Islet precursor cell (in vitro differentiated cells): ENCODE results near the gene WFDC1.

ENCODE experiments used
- DNase-seq: peaks from one replicate; pipeline ENCODE4 v3.0.0-alpha.2; 2018

Gene WFDC1

DNA sequence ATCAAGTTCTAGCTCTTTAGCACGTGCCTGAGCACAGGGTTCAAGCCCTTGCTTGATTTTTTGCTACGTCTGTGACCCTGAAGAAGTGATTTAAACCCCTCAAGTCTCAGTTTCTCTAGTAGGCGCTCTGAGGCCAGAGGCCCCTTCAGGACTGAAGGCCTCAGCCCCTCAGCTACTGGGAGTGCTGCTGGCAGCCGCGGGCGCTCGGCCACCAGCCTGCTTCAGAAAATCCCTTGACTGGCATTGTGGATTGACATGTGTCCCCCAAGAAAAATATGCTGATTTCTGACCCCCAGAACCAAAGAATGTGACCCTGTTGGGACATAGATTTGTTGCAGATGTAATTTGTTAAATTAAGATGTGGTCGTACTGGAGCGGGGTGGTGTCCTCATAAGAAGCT lies 20.2 kb upstream of the WFDC1 start:
- no peak for DNase-seq

DNA sequence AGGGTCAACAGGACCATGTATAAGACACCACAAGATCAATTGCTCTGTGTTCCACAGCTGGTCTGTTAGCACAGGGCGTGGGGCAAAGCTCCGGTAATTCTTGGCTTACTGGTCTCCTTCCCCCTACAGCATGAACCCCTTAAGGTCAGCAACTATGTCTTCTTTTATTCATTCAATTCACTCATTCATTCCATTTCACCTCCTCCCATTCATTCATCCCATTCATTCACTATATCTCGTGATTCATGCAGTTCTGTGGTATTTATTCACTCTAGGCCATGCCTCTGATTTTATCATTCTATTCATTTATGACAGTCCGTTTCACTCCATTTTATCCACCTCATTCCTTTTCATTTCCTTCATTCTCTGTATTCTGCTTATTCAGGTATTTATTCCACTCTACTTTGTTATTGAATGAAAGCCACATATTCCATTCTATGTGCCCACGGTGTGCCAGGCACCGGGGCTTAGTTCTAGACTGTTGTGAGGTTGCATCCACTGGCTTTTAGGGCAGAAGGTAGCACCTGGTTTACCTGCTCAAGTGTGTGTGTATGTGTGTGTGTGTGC lies 19.0 kb upstream of the WFDC1 start:
- no peak for DNase-seq

DNA sequence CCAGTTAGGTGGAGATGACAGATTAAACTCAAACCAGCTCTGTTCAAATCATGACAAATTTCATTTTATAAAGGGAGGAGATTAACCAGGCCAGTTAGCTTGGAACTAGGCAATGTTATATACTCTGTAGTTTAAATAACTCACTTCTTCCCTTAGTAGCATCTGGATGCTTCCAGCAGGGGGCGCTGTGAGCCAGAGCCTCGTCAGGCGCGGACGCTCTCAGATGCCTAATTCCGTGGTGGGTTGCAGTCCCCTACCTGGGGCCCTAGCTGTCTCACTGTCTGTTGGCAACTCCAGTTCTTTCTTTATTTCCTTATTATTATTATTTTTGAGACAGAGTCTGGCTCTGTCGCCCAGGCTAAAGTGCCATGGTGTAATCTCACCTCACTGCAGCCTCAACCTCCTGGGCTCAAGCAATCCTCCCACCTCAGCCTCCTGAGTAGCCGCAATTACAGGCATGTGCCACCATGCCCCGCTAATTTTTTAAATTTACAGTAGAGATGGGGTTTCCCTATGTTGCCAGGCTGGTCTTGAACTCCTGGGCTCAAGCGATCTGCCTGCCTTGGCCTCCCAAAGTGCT lies 17.3 kb upstream of the WFDC1 start:
- peak; percentile 75 for DNase-seq

DNA sequence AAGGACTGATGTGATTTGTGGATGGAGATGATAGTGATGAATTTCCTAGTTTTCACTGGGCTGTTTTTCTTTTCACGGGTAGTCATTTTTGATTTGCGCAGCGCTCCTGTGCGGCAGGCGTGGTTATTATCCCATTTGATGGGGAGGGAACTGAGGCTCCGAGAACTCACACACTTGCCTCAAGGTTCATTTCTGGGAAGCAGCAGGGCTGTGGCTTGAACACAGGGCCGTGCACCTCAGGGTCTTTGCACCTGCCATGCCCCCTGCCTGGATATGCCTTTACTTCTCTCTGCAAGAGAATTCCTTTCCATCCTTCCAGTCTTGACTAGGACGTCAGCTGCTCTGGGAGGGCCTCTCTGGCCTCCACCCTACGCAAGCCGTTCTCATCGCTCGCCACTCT lies 16.3 kb upstream of the WFDC1 start:
- DNase-seq = no peak

DNA sequence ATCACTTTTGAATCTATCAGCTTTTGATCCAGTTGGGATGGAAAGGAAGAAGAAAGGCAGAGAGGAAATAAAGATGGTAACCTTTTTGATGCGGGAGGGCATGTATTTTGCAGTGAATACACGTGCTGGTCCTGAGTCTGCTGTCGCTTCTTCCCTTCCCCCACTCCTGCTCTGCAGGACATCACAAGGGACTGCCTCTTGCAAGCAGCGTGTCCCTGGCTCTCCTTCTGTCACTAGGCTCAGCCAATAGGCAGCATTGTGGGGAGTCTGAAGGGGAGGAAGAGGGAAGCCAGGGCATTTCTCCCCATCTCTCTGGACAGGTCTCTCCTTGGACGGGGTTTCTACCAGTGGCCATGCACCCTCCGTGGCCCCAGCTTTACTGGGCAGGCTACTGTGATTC lies 15.7 kb upstream of the WFDC1 start:
- peak; percentile 68 for DNase-seq

DNA sequence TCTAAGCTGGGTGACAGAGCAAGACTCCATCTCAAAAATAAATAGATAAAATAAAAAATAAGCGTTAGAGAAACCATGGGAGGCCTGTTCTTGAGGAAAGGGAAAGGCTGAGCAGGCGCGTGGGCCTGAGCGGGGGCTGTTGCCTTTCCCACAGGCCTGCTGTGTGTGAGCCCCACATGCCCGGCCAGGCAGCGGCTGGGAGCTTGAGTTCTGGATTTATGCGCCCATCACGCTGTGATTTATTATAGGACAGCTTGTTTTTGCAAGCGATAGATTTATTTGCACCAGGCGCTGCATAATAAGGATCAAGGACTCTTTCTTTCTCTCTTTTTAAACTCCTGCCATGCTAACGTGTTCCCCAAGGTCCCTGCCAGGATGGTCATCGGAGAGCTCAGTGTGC lies 14.8 kb upstream of the WFDC1 start:
- no peak for DNase-seq

DNA sequence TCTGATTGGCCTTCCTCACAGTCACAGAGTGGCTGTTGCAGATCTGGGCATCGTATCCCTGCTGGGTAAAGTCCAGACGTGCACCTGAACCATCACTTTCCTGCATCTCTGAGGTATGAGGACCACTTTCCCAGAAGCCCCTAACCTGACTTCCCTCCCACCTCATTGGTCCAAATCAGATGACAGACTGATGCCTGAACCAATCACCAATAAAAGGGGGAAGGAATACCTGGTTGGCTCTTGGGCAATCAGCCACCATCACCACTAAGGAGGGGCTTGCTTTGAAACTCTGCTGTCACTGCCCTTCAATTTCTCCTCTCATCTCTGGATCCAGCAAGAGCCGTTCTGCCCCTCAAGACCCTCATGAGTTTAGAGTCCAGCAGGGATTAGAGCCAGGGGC lies 13.6 kb upstream of the WFDC1 start:
- DNase-seq = no peak

DNA sequence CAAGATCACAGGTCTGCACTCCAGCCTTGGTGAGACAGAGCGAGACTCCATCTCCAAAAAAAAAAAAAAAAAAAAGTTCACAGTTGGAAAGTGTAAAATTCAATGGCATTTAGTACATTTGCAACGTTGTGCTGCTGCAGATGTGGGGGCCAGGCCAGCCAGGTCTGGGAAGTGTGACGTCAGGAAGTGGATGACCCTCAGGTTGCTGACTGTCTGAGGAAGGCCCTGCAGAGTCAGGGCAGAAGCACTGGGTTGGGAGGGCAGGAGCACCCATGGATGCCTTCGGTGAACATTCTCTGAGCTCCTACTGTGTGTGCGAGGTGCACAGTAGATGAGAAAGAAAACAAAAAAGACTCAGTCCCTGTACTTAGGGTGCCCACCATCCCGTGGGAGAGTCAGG lies 12.1 kb upstream of the WFDC1 start:
- DNase-seq = no peak

DNA sequence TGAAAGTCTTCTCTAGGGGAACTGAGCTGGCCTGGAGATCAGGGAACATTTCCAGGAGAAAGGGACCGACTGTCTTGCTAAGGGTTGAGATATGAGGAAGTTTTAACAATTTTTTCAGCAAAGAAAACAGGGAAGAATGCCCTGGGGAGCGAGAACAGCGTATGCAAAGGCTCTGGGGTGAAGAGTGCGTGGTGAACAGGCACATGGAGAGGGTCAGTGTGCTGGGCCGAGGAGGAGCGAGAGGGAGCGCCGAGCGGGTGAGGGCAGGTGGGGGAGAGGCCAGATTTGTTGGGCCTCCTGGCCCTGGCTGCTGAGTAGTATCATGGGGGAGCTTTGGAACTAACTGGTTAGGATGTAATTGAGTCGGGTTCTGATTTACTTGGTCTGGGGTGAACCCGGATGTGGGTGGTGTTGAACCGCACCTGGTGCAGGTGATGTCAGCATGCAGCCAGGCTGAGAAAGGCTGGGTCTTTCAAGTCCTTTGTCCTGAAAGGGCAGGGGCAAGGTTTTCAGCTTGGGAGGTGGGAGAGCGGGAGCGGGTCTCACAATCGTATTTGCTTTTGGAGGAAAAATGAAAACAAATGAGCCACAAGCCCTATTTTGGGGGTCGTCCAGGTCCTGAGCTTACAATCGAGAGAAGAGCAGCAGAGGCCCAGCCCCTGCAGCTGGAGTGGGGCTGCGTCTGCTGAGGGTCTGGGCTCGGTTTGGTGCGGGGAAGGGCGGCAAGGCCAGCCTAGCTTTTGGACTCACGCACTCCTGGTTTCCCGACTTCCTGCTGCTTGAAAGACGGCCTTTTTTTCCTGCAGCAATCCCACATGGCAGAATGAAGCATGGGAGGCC lies 11.1 kb upstream of the WFDC1 start:
- no peak for DNase-seq

DNA sequence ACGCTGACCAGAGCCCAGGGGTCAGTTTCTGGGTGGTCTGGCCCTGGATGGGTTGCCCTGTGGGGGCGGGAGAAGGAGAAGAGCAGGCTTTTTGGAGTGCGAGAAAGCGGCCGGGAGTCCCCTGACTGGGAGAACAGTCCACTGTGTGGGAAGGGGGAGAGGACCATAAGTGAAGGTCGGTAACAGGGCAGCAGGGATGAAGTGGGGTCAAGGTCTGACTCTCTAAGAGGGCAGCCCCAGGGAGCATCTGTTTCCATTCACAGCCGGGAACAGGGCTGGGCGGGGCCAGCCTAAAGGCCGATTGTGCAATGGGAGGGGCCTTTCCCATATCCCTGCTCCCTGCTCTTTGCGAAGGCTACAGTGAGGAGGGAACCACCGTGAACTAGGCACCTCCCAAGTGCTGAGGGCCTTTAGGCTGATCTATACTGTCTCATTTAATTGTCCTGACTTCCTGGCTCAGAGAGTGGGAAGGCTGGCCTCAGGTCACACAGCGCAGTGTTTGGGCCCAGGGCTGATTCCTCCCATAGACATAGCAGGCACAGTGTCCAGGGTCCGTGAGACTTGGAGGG lies 10.4 kb upstream of the WFDC1 start:
- no peak for DNase-seq

DNA sequence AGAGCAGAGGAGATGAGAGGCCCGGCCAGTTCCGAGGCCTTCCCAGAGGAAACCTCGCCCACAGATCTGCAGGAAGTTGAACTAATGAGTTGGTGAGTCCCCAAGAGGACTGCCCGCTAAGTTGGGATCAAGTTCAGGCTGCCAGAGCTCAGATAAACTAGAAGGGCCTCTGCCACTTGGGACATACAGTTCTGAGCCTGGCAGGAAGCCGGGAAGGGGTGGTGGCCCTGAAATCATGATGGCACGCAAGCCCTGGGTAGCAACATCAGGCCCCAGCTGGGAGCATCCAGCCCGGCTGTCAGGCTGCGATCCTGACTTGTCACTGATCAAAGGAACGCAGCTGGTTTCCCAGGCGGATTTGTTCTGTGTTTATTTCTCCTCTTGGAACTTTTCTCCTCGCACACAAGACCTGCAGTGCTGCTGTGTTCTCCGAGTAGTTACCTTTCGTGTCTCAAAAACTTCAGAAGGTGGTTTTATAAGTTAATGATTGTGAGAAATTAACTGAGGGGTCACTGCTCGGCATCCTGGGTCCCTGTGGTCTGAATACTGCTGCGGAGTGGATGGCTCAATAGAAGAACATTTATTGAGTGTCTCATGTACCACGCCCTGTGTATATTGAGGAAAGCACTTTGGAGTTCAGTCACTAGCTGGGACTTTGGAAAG lies 8.0 kb upstream of the WFDC1 start:
- no peak for DNase-seq

DNA sequence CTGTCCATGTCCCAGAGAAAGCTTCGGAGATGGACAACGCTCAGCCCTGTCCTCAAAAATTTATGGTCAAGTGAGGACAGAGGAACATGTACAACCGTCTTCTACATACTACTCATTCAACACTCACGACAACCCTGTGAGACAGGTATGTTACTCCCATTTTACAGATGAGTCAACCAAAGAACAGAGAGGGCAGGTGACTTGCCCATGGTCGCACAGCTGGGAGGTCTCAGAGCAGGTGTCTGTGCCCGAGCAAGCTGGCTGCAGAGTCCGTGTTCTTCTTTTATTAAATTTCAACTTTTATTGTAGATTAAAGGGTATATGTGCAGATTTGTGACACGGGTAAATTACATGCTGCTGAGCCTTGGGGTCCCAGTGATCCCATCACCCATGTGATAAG lies 5.8 kb upstream of the WFDC1 start:
- no peak for DNase-seq

DNA sequence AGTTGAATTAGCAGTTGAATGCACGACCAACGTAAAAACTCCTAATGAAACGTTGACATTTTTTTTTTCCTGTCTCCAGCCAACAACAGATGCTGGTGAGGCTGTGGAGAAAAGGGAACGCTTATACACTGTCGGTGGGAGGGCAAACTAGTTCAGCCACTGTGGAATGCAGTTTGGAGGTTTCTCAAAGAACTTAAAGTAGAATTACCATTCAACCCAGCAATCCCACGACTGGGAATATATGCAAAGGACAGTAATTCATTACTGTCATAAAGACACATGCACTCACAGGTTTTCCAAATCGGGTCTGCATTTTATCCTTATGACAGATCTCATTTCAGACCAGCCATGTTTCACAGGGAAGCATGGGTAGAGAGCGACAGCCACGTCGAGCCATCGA lies 3.5 kb upstream of the WFDC1 start:
- no peak for DNase-seq

DNA sequence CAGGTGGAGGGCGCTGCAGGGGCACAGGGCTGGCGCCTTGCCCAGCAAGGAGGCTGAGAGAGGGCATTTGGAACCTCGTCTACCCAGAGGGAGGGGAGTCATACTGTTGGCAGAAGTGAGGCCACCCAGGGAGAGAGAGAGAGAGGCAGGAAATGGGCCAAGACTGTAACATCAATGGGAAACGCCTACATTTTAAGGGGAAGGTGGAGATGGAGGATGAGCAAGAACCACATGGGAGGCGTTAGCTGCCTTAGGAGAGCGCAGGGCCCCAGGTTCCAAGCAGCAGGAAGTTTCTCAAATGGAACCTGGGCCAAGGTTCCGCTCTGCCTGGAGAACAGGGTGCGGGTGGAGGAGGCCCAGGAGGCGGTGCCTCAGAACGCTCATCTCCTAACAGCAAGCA lies 2.7 kb upstream of the WFDC1 start:
- DNase-seq = no peak

DNA sequence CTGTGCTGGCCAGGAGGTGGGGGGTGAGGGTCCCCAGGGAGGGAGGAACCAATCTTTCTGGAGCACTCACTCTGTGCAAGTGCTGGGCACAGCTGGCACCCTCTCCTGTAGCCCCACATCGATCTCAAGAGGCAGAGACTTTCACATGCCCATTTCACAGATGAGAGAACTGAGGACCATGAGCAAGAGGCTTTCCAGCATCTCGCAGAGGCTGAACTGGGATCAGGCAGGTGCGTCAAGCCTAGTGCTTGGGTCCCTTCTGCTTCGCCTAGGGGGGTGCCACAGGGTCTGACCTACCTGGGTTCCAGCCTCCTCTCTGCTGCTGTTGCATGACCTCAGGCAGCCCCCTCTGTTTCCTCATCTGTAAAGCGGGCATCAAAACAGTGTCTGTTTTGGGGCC lies 1.3 kb upstream of the WFDC1 start:
- no peak for DNase-seq

DNA sequence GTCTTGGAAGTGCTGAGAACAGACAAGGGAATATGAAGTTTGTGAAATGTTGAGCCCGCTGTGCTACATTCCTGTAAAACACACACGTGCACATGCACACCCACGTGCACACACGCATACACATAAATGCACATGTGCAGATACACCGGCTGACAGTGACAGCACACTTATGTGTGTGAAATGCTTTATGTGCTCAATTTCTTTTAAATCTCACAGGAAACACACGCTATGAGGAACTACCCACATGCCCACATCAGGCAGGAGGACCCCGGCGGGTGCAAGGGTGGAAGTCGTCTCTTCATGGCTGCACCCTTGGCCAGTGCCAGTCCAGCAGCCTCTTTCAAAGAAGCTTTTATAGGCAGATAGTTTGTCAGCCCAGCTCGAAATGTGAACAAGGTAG lies 561 bp upstream of the WFDC1 start:
- DNase-seq = no peak

DNA sequence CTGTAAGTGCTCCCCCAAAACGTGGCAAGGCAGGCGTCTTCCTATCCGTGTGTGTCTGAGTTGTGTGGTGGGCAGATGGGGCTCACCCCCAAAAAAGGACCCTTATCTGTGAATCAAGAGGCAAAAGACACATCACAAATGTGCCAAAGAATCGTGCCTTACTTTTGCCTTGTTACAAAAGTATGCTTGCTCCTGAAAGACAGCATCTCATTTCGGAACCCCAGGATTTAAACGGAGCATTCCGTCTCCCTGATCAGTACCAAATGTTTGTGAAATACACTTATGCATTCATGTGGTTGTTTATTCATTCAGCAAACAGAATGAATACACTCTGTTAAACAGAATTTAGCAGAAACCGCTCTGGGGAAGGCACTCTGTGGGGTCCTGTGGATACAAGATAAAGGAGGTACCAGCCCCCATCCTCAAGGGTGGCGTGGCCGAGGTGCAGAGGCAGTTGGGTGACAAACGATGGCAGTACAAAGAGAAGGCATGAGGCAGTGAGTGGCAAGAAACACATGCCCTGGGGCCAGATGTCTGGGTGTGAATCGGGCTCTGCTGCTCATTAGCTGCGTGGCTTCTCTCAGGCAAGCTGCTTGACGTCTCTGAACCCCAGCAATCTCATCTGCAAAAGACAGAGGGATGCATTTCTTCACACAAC lies 654 bp downstream of the WFDC1 start:
- no peak for DNase-seq

DNA sequence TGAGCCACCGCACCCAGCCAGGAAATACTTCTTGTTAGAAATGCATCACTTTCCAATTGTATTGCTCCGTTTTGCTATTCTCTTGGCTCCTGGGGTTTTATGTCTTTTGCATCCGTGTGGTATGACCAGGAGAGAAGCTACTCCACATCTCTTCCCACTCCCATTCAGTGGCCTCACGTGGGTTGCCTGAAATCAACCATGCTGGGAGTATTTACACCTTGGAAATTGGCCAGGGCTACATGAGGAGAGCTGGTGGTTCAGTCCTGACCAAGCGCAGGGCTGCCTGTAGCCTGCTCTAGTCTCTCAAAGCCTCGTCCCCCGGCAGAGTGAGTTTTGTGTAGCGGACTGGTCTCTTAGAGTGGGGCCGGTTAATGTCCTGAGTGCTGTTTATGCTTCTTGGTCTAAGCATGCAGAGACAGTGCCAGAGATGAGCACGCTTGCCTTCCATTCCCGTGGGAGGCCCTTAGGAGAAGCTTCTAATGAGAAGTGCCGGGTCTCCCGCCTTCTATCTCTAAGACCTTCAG lies 3.8 kb downstream of the WFDC1 start:
- no peak for DNase-seq

DNA sequence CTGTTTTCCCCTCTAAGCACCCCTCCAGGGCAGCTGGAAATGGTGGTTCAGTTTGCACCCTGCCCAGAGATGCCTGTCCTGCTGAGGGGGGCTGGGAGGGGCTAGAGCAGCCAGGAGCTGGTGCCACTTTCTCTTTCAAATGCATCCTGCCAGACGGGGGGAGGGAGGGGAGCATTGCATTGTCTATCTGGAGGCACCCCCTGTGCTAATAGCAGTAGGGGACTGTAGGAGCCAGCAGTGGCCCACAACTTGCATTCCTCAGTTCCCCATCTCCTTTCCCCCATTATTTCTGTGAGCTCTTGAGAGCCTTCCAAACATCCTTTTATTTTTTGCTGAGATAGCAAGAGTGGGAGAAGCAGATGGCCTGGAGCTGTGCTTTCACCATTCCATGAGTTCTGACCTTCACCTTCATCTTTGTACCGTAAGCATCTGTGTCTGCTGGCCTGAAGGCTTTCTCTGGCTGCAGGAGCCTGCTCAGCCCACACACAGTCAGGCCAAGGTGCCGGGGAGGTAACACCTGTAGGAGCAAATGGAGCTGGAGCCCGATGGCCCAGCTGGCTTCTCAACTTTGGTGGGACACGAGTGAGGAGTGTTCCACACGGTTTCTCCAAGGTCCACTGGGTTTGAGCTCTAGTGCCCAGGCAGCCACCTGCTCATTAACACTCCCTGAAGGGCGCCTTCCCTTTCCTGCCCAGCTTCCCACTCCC lies 5.2 kb downstream of the WFDC1 start:
- DNase-seq = no peak

DNA sequence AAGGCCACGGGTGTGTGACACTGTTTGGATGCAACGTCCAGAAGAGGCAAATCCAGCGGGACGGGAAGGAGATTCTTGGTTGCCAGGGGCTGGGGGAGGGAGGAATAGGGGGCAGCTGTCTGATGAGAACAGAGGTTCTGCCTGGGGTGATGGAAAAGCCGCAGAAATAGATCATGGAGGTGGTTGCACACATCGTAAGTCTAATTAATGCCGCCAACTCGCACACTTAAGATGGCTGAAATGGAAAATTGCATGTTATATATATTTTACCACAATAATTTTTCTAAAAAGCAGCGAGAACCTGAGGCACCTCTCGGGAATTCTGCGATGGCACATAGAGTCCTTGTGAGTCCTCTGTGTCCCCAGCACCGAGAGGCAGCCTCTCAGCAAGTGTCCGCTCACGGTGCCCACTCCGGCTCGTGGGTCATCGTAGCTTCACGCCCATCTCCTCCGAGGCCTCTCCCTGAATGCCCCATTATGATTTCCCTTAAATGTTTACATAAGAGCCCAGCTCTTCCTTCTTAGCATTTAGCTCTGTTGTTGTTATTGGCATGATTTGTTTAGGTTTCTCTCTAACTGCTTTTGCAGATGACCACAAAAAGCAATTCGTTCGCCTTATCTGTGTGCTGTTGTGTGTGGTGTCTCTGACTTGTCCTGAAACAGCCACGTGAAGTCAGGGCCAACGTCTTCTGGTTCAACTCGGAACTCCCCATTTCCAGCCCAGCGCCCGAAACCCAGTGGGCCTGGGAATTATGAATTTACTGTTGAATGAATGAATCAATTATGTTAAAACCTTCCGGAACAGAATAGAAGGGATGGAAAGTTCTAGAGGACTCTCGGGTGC lies 7.7 kb downstream of the WFDC1 start:
- no peak for DNase-seq

DNA sequence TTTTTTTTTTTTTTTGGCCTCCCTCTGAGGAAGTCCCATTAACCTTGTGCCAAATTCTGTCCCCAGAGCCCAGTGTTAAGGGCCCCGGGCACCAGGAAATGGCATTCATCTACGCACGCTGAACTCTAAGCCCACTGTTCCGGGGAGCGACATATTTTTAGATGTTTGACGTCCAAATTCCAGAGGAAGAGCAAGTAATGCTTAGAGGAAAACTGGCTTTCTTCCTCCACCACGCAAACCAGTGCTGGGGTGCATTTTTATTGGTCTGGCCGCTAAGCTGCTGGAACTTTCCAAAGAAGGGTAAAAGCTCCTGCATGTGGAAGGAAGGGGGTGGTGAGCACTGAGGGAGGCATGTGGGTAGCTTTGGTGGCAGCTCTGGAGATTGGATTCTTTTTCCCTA lies 8.3 kb downstream of the WFDC1 start:
- DNase-seq = no peak
